C1 segment of cervical spinal cord (tissue), 14 donors: ENCODE measurements around the gene TPRG1L.
A peak's percentile ranks its signal among the peaks of the same experiment; 100 is the strongest.

ENCODE experiments used
- DNase-seq, 14 donors: peaks; one replicate each; lab custom pipeline; 2025; lab: John Stamatoyannopoulos, UW

The TPRG1L gene

GRCh38 chr1:3662080-3662671 is 37.4 kb downstream of the TPRG1L start:
- no peak for DNase-seq

- no peak for DNase-seq
Measured at GRCh38 chr1:3663999-3664699, 39.3 kb downstream of the TPRG1L start.

- no peak for DNase-seq
Measured at GRCh38 chr1:3664700-3665375, 40.0 kb downstream of the TPRG1L start.

GRCh38 chr1:3668148-3668547 is 43.3 kb downstream of the TPRG1L start:
- no peak for DNase-seq

GRCh38 chr1:3668585-3669300 is 43.9 kb downstream of the TPRG1L start:
- peak in 10 of 14 donors; percentile 7 to 88 (median 22) for DNase-seq

GRCh38 chr1:3669421-3669821 is 44.6 kb downstream of the TPRG1L start:
- DNase-seq = no peak

- no peak for DNase-seq
Measured at GRCh38 chr1:3669971-3670431, 45.2 kb downstream of the TPRG1L start.

GRCh38 chr1:3670823-3671265 is 46.0 kb downstream of the TPRG1L start:
- no peak for DNase-seq

- DNase-seq = no peak
Measured at GRCh38 chr1:3671371-3672180, 46.8 kb downstream of the TPRG1L start.

- no peak for DNase-seq
Measured at GRCh38 chr1:3672231-3672970, 47.6 kb downstream of the TPRG1L start.

GRCh38 chr1:3672971-3673361 is 48.2 kb downstream of the TPRG1L start:
- DNase-seq = no peak

- no peak for DNase-seq
Measured at GRCh38 chr1:3673381-3674099, 48.7 kb downstream of the TPRG1L start.

GRCh38 chr1:3674100-3675094 is 49.6 kb downstream of the TPRG1L start:
- DNase-seq = peak in 1 of 14 donors; percentile 13

- no peak for DNase-seq
Measured at GRCh38 chr1:3675436-3675835, 50.6 kb downstream of the TPRG1L start.

GRCh38 chr1:3676581-3677470 is 52.0 kb downstream of the TPRG1L start:
- peak in 1 of 14 donors; percentile 3 for DNase-seq

GRCh38 chr1:3677484-3677883 is 52.7 kb downstream of the TPRG1L start:
- no peak for DNase-seq

GRCh38 chr1:3678361-3679097 is 53.7 kb downstream of the TPRG1L start:
- no peak for DNase-seq
